ENCODE data around the gene IFFO2.

GRCh38 chr1:18937539-18937938, 18.9 kb downstream of the IFFO2 start:
- no peak for TF ChIP-seq EZH2 (IDR thresholded peaks at IDR 0.05; ENCODE audit: low read depth, unreplicated experiment)
- TF ChIP-seq, protein P1, sequence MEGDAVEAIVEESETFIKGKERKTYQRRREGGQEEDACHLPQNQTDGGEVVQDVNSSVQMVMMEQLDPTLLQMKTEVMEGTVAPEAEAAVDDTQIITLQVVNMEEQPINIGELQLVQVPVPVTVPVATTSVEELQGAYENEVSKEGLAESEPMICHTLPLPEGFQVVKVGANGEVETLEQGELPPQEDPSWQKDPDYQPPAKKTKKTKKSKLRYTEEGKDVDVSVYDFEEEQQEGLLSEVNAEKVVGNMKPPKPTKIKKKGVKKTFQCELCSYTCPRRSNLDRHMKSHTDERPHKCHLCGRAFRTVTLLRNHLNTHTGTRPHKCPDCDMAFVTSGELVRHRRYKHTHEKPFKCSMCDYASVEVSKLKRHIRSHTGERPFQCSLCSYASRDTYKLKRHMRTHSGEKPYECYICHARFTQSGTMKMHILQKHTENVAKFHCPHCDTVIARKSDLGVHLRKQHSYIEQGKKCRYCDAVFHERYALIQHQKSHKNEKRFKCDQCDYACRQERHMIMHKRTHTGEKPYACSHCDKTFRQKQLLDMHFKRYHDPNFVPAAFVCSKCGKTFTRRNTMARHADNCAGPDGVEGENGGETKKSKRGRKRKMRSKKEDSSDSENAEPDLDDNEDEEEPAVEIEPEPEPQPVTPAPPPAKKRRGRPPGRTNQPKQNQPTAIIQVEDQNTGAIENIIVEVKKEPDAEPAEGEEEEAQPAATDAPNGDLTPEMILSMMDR (conservative IDR thresholded peaks at IDR 0.05; ENCODE audit: low read depth in 2 of 2) = no peak
- TF ChIP-seq EZH2phosphoT487 (IDR thresholded peaks at IDR 0.05; ENCODE audit: unreplicated experiment) = no peak
- TF ChIP-seq POLR2AphosphoS5 (IDR thresholded peaks at IDR 0.05; ENCODE audit: low read depth) = no peak
- TF ChIP-seq, protein P2, sequence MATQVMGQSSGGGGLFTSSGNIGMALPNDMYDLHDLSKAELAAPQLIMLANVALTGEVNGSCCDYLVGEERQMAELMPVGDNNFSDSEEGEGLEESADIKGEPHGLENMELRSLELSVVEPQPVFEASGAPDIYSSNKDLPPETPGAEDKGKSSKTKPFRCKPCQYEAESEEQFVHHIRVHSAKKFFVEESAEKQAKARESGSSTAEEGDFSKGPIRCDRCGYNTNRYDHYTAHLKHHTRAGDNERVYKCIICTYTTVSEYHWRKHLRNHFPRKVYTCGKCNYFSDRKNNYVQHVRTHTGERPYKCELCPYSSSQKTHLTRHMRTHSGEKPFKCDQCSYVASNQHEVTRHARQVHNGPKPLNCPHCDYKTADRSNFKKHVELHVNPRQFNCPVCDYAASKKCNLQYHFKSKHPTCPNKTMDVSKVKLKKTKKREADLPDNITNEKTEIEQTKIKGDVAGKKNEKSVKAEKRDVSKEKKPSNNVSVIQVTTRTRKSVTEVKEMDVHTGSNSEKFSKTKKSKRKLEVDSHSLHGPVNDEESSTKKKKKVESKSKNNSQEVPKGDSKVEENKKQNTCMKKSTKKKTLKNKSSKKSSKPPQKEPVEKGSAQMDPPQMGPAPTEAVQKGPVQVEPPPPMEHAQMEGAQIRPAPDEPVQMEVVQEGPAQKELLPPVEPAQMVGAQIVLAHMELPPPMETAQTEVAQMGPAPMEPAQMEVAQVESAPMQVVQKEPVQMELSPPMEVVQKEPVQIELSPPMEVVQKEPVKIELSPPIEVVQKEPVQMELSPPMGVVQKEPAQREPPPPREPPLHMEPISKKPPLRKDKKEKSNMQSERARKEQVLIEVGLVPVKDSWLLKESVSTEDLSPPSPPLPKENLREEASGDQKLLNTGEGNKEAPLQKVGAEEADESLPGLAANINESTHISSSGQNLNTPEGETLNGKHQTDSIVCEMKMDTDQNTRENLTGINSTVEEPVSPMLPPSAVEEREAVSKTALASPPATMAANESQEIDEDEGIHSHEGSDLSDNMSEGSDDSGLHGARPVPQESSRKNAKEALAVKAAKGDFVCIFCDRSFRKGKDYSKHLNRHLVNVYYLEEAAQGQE (IDR thresholded peaks at IDR 0.05; ENCODE audit: unreplicated experiment) = no peak
- no peak for TF ChIP-seq JUNB (IDR thresholded peaks at IDR 0.05; ENCODE audit: unreplicated experiment)
- no peak for TF ChIP-seq STAT1 (IDR thresholded peaks at IDR 0.05; ENCODE audit: unreplicated experiment)
- TF ChIP-seq ZNF331 (CRISPR knock-in tag; IDR thresholded peaks at IDR 0.05; ENCODE audit: low read depth) = no peak
